Right lobe of liver (tissue), 6 donors: ENCODE results near the gene PTOV1. TPM values are rescaled to one million over a fixed set of nuclear protein-coding genes. Genes with fewer than 3 reads are reported as not detected.
A peak's percentile ranks its signal among the peaks of the same experiment; 100 is the strongest.

Source experiments
- ATAC-seq, 4 donors: fragments of 200-7000 bp; cut with Tn5 transposase; one replicate each; pipeline ENCODE4 v1.9.1; 2020; ENCODE audit warnings: mild to moderate bottlenecking in 4 of 4, moderate library complexity in 4 of 4
- DNase-seq, 3 donors: peaks; one replicate each; pipeline ENCODE4 v3.0.0-alpha.2; 2020
- H3K27ac ChIP-seq, 3 donors: fragments of 200-600 bp; one replicate each; pipeline ENCODE4 v1.8.0; 2022
- H3K27me3 ChIP-seq, 2 donors: fragments of 200-600 bp; one replicate each; pipeline ENCODE4 v1.8.0; 2022
- H3K36me3 ChIP-seq, 4 donors: fragments of 200-600 bp; sonication (generic) in 1 of 4; one replicate each; pipeline versions ENCODE4 v1.5.1 to v1.8.0; 2017 to 2022; ENCODE audit warnings: control low read depth in 1 of 4
- H3K4me1 ChIP-seq, 4 donors: fragments of 200-600 bp; sonication (generic) in 1 of 4; one replicate each; pipeline versions ENCODE4 v1.5.1 to v1.8.0; 2017 to 2022; ENCODE audit warnings: control low read depth in 1 of 4
- H3K4me3 ChIP-seq, 3 donors: fragments of 200-600 bp; one replicate each; pipeline ENCODE4 v1.8.0; 2022
- H3K9me3 ChIP-seq, 4 donors: fragments of 200-600 bp; sonication (generic) in 1 of 4; one replicate each; pipeline versions ENCODE4 v1.5.1 to v1.8.0; 2017 to 2022; ENCODE audit warnings: control low read depth in 1 of 4
- POLR2A ChIP-seq: fragments of 450-650 bp; IDR thresholded peaks from one replicate; pipeline ENCODE4 v1.6.1; 2017; ENCODE audit warnings: antibody characterized with exemption, mild to moderate bottlenecking
- WGBS: methylation state at CpG from one replicate; pipeline ENCODE4 v1.1.6; 2018; ENCODE audit warnings: low coverage, low lambda C conversion rate; ENCODE audit not compliant: insufficient coverage; ENCODE audit errors: missing lambda C conversion rate; 5-methylcytosine and 5-hydroxymethylcytosine counted together
- intact Hi-C, 2 donors: fragments of 100-400 bp; cut with DNase I; formaldehyde crosslinking; loops; one replicate each; pipeline versions ENCODE4 v1.11.2 to v1.14.1; 2022
- total RNA-seq, 6 experiments: library from RNA; depleted of rRNA in 2 of 6; stranded (reverse); fragments of >200 nt in 2 of 6; fragmentation: NEBNext Ultra II Directional in 3 of 6; extraction: Animal tissue kit (Norgen Biotek cat#: 25700) in 3 of 6; gene quantifications; one replicate each; pipeline versions ENCODE4 v1.1.0 to v1.2.4, GENCODE V29; 2016 to 2023
- TF ChIP-seq, protein P1 (sequence below), 4 donors: fragments of 200-600 bp in 3 of 4; fragments of 450-650 bp in 1 of 4; IDR thresholded peaks; one replicate each; pipeline versions ENCODE4 v1.5.1 to v1.8.0; 2016 to 2022; ENCODE audit warnings: antibody characterized with exemption in 4 of 4, mild to moderate bottlenecking in 2 of 4
- donor health status: DM: no; HTN: yes; CAD: no.
- donor health status: DM: no; HTN: no; CAD: no.
- donor health status: DM: no; HTN: no; CAD: no.
- donor health status: DM: no; HTN: yes; CAD: no.
- donor health status: DM: no; HTN: yes; CAD: no.

Gene PTOV1
- total RNA-seq, 6 experiments from 2014 or later, result 44.4 to 93.0 (median 69.6) TPM

DNA sequence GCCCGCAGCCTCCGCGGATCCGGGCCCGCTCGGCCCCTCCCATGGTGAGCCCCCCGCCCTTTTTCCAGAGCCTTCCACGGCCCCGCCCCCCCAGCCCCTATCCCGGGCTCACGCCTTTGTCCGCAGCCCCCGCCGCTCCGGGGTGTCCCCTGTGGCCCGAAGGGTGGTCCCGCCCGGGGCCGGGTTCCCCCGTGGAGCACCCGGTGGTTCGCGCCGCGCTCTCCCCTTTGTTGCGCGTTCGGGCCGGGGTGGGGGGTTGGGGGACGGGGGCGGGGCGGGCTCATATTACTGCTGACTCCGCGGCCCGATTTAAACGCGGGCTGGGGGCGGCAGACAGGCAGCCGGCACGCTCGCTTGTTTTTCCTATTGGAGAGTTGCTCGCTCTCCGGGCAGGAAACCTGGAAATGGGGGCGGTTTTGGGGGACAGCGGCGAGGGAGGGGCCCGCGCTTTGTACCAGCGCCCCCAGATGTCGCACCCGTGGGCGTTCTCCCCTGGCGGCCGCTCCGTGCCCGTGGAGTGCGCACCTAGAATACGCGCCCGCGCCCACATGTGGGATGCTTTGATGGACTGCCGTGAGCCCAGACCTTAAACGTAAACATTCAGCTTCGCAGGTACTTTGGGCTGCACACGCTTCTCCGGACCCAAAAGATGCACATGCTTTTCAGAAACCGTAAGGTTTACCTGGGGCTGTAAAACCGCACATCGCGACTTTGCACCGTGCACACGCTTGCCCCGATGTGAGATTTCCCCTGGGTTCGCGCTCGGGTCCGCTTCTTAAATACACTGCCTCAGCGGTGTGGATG lies 699 bp downstream of the PTOV1 start:
- Histone ChIP-seq H3K4me1 (peaks cover 0 to 22% (median 6%) of the 10 kb centered on the region in 4 donors), H3K4me3 (peak overlapping the region; percentile 55 to 98 (median 91)), H3K9me3 (no peaks in the 10 kb centered on the region), H3K36me3 (peaks cover 0 to 10% (median 0%) of the 10 kb centered on the region in 4 donors), H3K27me3 (no peaks in the 10 kb centered on the region), H3K27ac (peak overlapping the region; percentile 98 to 100 (median 99))
- ATAC-seq (peak; percentile 0 to 5 (median 4)), DNase-seq (peak; percentile 51 to 64 (median 63))
- TF ChIP-seq POLR2A, result no peak
- TF ChIP-seq, protein P1, sequence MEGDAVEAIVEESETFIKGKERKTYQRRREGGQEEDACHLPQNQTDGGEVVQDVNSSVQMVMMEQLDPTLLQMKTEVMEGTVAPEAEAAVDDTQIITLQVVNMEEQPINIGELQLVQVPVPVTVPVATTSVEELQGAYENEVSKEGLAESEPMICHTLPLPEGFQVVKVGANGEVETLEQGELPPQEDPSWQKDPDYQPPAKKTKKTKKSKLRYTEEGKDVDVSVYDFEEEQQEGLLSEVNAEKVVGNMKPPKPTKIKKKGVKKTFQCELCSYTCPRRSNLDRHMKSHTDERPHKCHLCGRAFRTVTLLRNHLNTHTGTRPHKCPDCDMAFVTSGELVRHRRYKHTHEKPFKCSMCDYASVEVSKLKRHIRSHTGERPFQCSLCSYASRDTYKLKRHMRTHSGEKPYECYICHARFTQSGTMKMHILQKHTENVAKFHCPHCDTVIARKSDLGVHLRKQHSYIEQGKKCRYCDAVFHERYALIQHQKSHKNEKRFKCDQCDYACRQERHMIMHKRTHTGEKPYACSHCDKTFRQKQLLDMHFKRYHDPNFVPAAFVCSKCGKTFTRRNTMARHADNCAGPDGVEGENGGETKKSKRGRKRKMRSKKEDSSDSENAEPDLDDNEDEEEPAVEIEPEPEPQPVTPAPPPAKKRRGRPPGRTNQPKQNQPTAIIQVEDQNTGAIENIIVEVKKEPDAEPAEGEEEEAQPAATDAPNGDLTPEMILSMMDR (IDR thresholded peaks at IDR 0.05), result no peak
- 3% methylated on average over 11 of the region's 78 CpGs for WGBS
- intact Hi-C loops, result no loop called here

DNA sequence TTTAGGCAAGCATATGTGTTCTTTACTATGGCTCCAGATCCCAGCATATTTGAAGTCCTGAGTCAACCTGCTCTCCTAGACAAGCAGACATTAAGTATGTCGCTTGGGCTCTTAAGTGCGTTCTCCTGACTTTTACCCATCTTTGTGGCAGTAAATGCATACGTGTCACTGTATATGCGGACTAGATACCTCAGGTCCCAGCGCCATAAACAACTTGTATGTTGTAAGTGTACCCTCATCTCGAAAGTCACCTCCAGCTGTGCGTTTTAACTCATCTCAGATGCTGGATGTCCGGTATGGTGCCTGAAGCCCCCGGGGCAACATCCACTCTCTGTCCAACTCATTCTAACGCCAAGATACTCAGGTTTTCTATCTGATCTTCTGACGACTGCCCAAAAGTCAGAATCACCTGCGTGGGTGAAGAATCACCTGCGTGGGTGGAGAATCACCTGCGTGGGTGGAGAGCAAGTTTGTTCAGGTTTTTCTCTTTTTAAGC lies 1.7 kb downstream of the PTOV1 start:
- Histone ChIP-seq H3K27ac (no peak overlapping the region), H3K4me1 (peaks cover 0 to 22% (median 6%) of the 10 kb centered on the region in 4 donors), H3K9me3 (no peaks in the 10 kb centered on the region), H3K36me3 (peaks cover 0 to 19% (median 0%) of the 10 kb centered on the region in 4 donors), H3K27me3 (no peaks in the 10 kb centered on the region), H3K4me3 (peak overlapping the region in 2 of 3 donors; percentile 91 to 98)
- no peak for ATAC-seq
- no peak for DNase-seq
- no peak for TF ChIP-seq POLR2A
- TF ChIP-seq, protein P1 (IDR thresholded peaks at IDR 0.05), result no peak
- intact Hi-C loops, result no loop called here
- WGBS, result 34% methylated on average over 10 of the region's 14 CpGs

DNA sequence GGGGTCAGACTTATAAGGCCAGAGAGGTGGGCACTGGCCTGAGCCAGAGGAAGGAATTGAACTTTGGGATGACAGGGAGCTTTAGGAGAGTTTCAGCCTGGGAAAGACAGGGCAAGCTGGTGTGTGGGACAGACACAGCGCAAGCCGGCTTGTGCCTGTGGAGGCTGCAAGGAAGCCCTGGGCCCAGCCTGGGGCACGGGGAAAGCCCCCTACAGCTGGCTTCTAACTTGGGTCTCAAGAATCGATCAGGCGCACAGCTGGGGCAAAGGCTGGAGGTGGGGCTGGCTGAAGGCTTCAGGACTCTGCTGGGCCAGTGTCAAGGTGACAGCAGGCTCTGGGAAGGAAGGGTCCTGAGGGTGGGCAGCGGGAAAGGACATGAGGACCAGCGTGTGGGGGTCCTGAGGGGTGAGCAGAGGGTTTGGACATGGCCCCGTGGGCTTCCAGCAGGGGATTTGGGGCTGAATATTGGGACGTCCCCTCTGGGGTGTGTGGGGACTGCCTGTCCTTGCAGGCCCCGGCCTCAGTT lies 3.0 kb downstream of the PTOV1 start:
- H3K27ac ChIP-seq, result no peak overlapping the region
- DNase-seq, result peak in 2 of 3 donors; percentile 45 to 50
- H3K4me1 ChIP-seq, result peaks cover 0 to 22% (median 6%) of the 10 kb centered on the region in 4 donors
- H3K36me3 ChIP-seq, result peaks cover 0 to 29% (median 2%) of the 10 kb centered on the region in 4 donors
- no peaks in the 10 kb centered on the region for H3K9me3 ChIP-seq
- ATAC-seq, result no peak
- no peaks in the 10 kb centered on the region for H3K27me3 ChIP-seq
- WGBS, result 87% methylated on average over 6 of the region's 10 CpGs
- TF ChIP-seq POLR2A, result no peak
- TF ChIP-seq, protein P1 (IDR thresholded peaks at IDR 0.05), result no peak
- H3K4me3 ChIP-seq, result no peak overlapping the region
- intact Hi-C loops, result no loop called here

DNA sequence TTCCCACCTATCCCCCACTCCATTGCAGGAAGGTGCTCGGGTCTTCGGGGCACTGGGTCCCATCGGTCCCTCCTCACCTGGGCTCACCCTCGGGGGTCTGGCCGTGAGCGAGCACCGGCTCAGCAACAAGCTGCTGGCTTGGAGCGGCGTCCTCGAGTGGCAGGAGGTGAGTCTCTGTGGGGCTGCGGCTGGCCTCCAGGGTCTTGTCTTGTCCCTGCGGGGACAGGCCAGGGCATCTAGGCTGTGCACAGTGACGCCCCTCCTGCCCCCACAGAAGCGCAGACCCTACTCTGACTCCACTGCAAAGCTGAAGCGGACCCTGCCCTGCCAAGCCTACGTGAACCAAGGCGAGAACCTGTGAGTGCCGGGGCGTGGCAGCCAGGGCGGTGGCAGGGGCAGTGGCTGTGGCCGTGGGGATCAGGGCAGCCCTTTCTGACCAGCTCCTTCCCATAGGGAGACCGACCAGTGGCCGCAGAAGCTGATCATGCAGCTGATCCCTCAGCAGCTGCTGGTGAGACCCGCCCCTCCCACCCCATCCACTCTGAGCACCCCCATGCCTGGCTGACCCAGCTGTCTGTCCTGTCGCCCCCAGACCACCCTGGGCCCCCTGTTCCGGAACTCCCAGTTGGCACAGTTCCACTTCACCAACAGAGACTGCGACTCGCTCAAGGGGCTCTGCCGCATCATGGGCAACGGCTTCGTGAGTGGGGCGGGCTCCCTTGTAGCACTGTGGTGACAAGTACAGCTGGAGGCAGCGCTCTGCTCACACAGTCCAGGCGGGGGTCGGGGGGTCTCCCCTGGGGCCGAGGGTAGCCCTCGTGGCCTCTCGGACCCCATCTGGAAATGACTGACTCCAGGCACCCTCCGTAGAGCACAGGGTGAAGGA lies 3.7 kb downstream of the PTOV1 start:
- no peak overlapping the region for H3K4me3 ChIP-seq
- DNase-seq, result peak in 2 of 3 donors; percentile 50 to 58
- no peaks in the 10 kb centered on the region for H3K27me3 ChIP-seq
- intact Hi-C loops, result no loop called here
- ATAC-seq, result no peak
- TF ChIP-seq, protein P1 (IDR thresholded peaks at IDR 0.05), result no peak
- TF ChIP-seq POLR2A, result no peak
- peaks cover 0 to 22% (median 6%) of the 10 kb centered on the region in 4 donors for H3K4me1 ChIP-seq
- H3K27ac ChIP-seq, result no peak overlapping the region
- no peaks in the 10 kb centered on the region for H3K9me3 ChIP-seq
- H3K36me3 ChIP-seq, result peaks cover 0 to 32% (median 2%) of the 10 kb centered on the region in 4 donors
- WGBS, result no CpG with 5 or more reads among the region's 39 CpGs
